Endothelial cell of umbilical vein (primary cell): ENCODE data around the gene SLC24A3. TPM values are rescaled to one million over a fixed set of nuclear protein-coding genes. Genes with fewer than 3 reads are reported as not detected.

Source experiments
- BruUV-seq: library from RNA; stranded (reverse); fragments of 400-500 nt; replicated peaks from 2 replicates; lab custom pipeline; 2021; lab: Mats Ljungman, UMichigan
- CTCF ChIA-PET: fragments of 300-600, 350-600 bp; sonication (Branson Sonifier 250); formaldehyde crosslinking; loops from one replicate; lab custom pipeline; 2021; ENCODE audit warnings: antibody characterized with exemption, inconsistent platforms; lab: Charles Lee
- POLR2A ChIA-PET: fragments of 300-600, 350-600 bp; sonication (Branson Sonifier 250); formaldehyde crosslinking; loops from one replicate; lab custom pipeline; 2021; ENCODE audit warnings: antibody characterized with exemption, inconsistent platforms; lab: Charles Lee
- DNase-seq: peaks from one replicate; pipeline ENCODE4 v3.0.0-alpha.2; 2011; ENCODE audit warnings: low read depth, low spot score
- FAIRE-seq: peaks from 2 replicates; lab custom pipeline; 2011; peaks lifted over from hg19 to GRCh38; lab: Jason Lieb, UNC
- H2AFZ ChIP-seq: 2 replicates; pipeline ENCODE4 v1.6.0; 2012; ENCODE audit warnings: low read depth, low read length, control low read depth, inconsistent platforms
- H3K27ac ChIP-seq: 2 replicates; pipeline ENCODE4 v1.5.1; 2011; ENCODE audit warnings: low read depth, mild to moderate bottlenecking, control low read depth, low read length, moderate library complexity; ENCODE audit not compliant: insufficient read depth
- H3K27me3 ChIP-seq, 2 experiments: 2 replicates each; pipeline versions ENCODE4 v1.6.0 to v1.6.1; 2011; ENCODE audit warnings: low read length in 2 of 2, mixed read lengths in 1 of 2; ENCODE audit not compliant: control insufficient read depth in 2 of 2, insufficient read depth in 2 of 2
- H3K36me3 ChIP-seq, 2 experiments: 2 replicates in 1 of 2; 3 replicates in 1 of 2; pipeline ENCODE4 v1.5.1; 2011; ENCODE audit warnings: low read length in 2 of 2, mild to moderate bottlenecking in 1 of 2, moderate library complexity in 1 of 2; ENCODE audit not compliant: control insufficient read depth in 2 of 2, insufficient read depth in 2 of 2; ENCODE audit errors: extremely low read depth in 1 of 2
- H3K4me1 ChIP-seq: 3 replicates; pipeline ENCODE4 v1.5.1; 2011; ENCODE audit warnings: mild to moderate bottlenecking, low read length; ENCODE audit not compliant: control insufficient read depth, insufficient read depth; ENCODE audit errors: extremely low read depth
- H3K4me2 ChIP-seq: 2 replicates; pipeline ENCODE4 v1.6.1; 2011; ENCODE audit warnings: low read length, control low read depth, mixed read lengths; ENCODE audit not compliant: insufficient read depth
- H3K4me3 ChIP-seq, 3 experiments: fragments of 200-600 bp in 1 of 3; sonication (generic), shearing (Covaris generic) in 1 of 3; replicated peaks in 1 of 3; 2 replicates each; pipeline ENCODE4 v1.5.1; 2011 to 2016; ENCODE audit warnings: control low read depth in 3 of 3, low read length in 3 of 3, mild to moderate bottlenecking in 2 of 3, inconsistent platforms in 1 of 3, low read depth in 1 of 3, moderate library complexity in 1 of 3; ENCODE audit not compliant: insufficient read depth in 1 of 3
- H3K79me2 ChIP-seq: 2 replicates; pipeline ENCODE4 v1.6.0; 2012; ENCODE audit warnings: low read length, inconsistent platforms; ENCODE audit not compliant: control insufficient read depth, insufficient read depth
- H3K9ac ChIP-seq: replicated peaks from 2 replicates; pipeline ENCODE3; 2011; ENCODE audit warnings: low read length, control low read depth; ENCODE audit not compliant: insufficient read depth; ENCODE audit errors: extremely low read depth
- H3K9me1 ChIP-seq: replicated peaks from 3 replicates; pipeline ENCODE4 v1.6.0; 2011; ENCODE audit warnings: mild to moderate bottlenecking, low read length; ENCODE audit not compliant: control insufficient read depth, insufficient read depth; ENCODE audit errors: extremely low read depth
- H3K9me3 ChIP-seq: replicated peaks from 2 replicates; pipeline ENCODE4 v1.5.1; 2012; ENCODE audit warnings: low read length, inconsistent platforms; ENCODE audit not compliant: control insufficient read depth, insufficient read depth
- H4K20me1 ChIP-seq: replicated peaks from 2 replicates; pipeline ENCODE3; 2011; ENCODE audit warnings: mild to moderate bottlenecking, low read length; ENCODE audit not compliant: control insufficient read depth, insufficient read depth; ENCODE audit errors: extremely low read depth
- EZH2 ChIP-seq: IDR thresholded peaks from 2 replicates; pipeline ENCODE4 v1.6.1; 2012; ENCODE audit warnings: borderline replicate concordance, low read depth, mild to moderate bottlenecking, moderate library complexity, low read length, inconsistent platforms; ENCODE audit not compliant: severe bottlenecking
- FOS ChIP-seq: IDR thresholded peaks from 2 replicates; pipeline ENCODE4 v1.6.1; 2011; ENCODE audit warnings: mild to moderate bottlenecking, low read length, moderate library complexity, borderline replicate concordance; ENCODE audit not compliant: insufficient read depth
- GATA2 ChIP-seq: IDR thresholded peaks from 2 replicates; pipeline ENCODE4 v1.7.0; 2011; ENCODE audit warnings: low read depth, mild to moderate bottlenecking, moderate library complexity, mixed read lengths, low read length; ENCODE audit not compliant: insufficient read length, insufficient read depth
- JUN ChIP-seq: IDR thresholded peaks from 2 replicates; pipeline ENCODE4 v1.6.1; 2011; ENCODE audit warnings: borderline replicate concordance, low read depth; ENCODE audit not compliant: insufficient read length, insufficient read depth
- MYC ChIP-seq: IDR thresholded peaks from one replicate; pipeline ENCODE4 v1.6.1; 2011; ENCODE audit warnings: mild to moderate bottlenecking, low read depth, low read length
- POLR2A ChIP-seq: IDR thresholded peaks from 2 replicates; pipeline ENCODE4 v1.6.1; 2012; ENCODE audit warnings: low read depth, mild to moderate bottlenecking, control low read depth, low read length
- POLR2AphosphoS5 ChIP-seq: IDR thresholded peaks from 2 replicates; pipeline ENCODE4 v1.6.1; 2012; ENCODE audit warnings: low read depth, mild to moderate bottlenecking, control low read depth, low read length, moderate library complexity; ENCODE audit not compliant: insufficient read depth
- dilution Hi-C: fragments of 300-500 bp; cut with MboI; formaldehyde crosslinking; loops from one replicate; pipeline ENCODE4 v1.15.0; 2019; ENCODE audit warnings: low sequenced_read_pairs; ENCODE audit not compliant: extremely low pct_ligation_motif_present
- intact Hi-C: fragments of 100-400 bp; cut with micrococcal nuclease; formaldehyde crosslinking; loops from one replicate; pipeline ENCODE4 v1.10.0; 2022
- polyA plus RNA-seq, 4 experiments: library from polyadenylated mRNA; depleted of rRNA in 3 of 4; stranded (reverse) in 3 of 4; unstranded in 1 of 4; fragments of >200 nt; gene quantifications; 2 replicates each; pipeline versions ENCODE4 v1.2.1 to v1.2.3, GENCODE V29; 2011 to 2012; ENCODE audit warnings: missing spikeins in 1 of 4
- total RNA-seq: library from RNA; stranded (reverse); gene quantifications from 2 replicates; pipeline ENCODE4 v1.2.3, GENCODE V29; 2021
- TF ChIP-seq, protein P1 (sequence below): IDR thresholded peaks from 2 replicates; pipeline ENCODE4 v1.6.1; 2011; ENCODE audit not compliant: insufficient read depth, insufficient read length
- TF ChIP-seq, protein P2 (sequence below), 2 donors: IDR thresholded peaks; 1 replicate in 1 of 2; 2 replicates in 1 of 2; pipeline ENCODE4 v1.5.1; 2011; ENCODE audit warnings: low read length in 2 of 2, mild to moderate bottlenecking in 2 of 2, moderate library complexity in 2 of 2, control low read depth in 1 of 2, inconsistent platforms in 1 of 2, low read depth in 1 of 2; ENCODE audit not compliant: insufficient read depth in 1 of 2; ENCODE audit errors: extremely low read depth in 1 of 2

Gene SLC24A3
- total and polyA plus RNA-seq, 2 donors (not counting 3 experiments of a cell fraction or from before 2014, with no cell fraction given), result not detected

DNA sequence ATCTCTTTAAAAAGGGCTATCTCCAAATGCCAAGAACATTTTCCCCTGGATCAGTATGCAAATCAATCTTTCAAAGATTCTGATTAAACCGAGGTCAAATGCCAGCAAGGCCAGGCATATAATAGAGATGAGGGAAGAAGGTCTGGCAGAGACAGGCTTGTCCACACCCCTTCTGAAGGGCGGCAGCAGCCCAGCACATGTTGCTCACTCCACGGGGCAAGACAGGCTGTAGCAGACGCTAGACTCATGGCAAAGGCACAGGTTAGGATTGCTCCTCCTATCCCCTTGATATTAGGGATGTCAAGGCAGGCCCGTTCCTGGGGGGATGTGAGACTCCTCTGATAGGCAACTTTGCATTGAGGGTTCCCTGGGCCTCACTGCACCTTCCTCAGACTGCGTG is 440.9 kb downstream of the SLC24A3 start:
- H2AFZ ChIP-seq, result no peak overlapping the region
- CTCF ChIA-PET, result no interaction called here
- TF ChIP-seq EZH2 (no peak), POLR2AphosphoS5 (no peak), FOS (no peak), POLR2A (no peak), GATA2 (no peak), JUN (no peak), MYC (no peak)
- TF ChIP-seq, protein P1, sequence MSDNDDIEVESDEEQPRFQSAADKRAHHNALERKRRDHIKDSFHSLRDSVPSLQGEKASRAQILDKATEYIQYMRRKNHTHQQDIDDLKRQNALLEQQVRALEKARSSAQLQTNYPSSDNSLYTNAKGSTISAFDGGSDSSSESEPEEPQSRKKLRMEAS, result no peak
- TF ChIP-seq, protein P2, sequence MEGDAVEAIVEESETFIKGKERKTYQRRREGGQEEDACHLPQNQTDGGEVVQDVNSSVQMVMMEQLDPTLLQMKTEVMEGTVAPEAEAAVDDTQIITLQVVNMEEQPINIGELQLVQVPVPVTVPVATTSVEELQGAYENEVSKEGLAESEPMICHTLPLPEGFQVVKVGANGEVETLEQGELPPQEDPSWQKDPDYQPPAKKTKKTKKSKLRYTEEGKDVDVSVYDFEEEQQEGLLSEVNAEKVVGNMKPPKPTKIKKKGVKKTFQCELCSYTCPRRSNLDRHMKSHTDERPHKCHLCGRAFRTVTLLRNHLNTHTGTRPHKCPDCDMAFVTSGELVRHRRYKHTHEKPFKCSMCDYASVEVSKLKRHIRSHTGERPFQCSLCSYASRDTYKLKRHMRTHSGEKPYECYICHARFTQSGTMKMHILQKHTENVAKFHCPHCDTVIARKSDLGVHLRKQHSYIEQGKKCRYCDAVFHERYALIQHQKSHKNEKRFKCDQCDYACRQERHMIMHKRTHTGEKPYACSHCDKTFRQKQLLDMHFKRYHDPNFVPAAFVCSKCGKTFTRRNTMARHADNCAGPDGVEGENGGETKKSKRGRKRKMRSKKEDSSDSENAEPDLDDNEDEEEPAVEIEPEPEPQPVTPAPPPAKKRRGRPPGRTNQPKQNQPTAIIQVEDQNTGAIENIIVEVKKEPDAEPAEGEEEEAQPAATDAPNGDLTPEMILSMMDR (IDR thresholded peaks at IDR 0.05; ENCODE audit: extremely low read depth in 1 of 2, insufficient read depth in 1 of 2, low read depth in 1 of 2, low read length in 2 of 2), result no peak
- H3K36me3 ChIP-seq, result no peaks in the 10 kb centered on the region
- no peaks in the 10 kb centered on the region for H3K79me2 ChIP-seq
- H3K9ac ChIP-seq, result no peak overlapping the region
- no peak overlapping the region for H3K4me2 ChIP-seq
- H3K9me3 ChIP-seq, result no peaks in the 10 kb centered on the region
- dilution Hi-C loops (no loop called here), intact Hi-C loops (no loop called here)
- POLR2A ChIA-PET, result no interaction called here
- DNase-seq (no peak), FAIRE-seq (no peak)
- no peaks in the 10 kb centered on the region for H4K20me1 ChIP-seq
- H3K27ac ChIP-seq, result no peak overlapping the region
- H3K27me3 ChIP-seq, result peaks cover 2 to 6% of the 10 kb centered on the region in 2 experiments
- H3K4me3 ChIP-seq, result no peak overlapping the region
- peaks cover 6% of the 10 kb centered on the region for H3K4me1 ChIP-seq
- no peaks in the 10 kb centered on the region for H3K9me1 ChIP-seq
- BruUV-seq, result no TSS peak
